Right cardiac atrium (tissue), 5 donors: ENCODE results near the gene GABARAPL1. TPM values are rescaled to one million over a fixed set of nuclear protein-coding genes. Genes with fewer than 3 reads are reported as not detected.
"Not testable (repeated sequence)": the region's sequence is repeated elsewhere in the genome, so short reads cannot be mapped to it uniquely, and the experiment has no call there.

Source experiments
- ATAC-seq, 2 donors: fragments of 200-7000 bp; cut with Tn5 transposase; one replicate each; pipeline versions ENCODE4 v1.8.0 to v1.9.1; 2020; ENCODE audit warnings: moderate library complexity in 2 of 2, mild to moderate bottlenecking in 1 of 2
- DNase-seq, 3 donors: peaks; one replicate each; pipeline ENCODE4 v3.0.0-alpha.2; 2020
- H3K27ac ChIP-seq: one replicate; pipeline ENCODE4 v1.5.1; 2013; ENCODE audit warnings: mild to moderate bottlenecking, low read length, control low read depth, moderate library complexity
- H3K27me3 ChIP-seq: one replicate; pipeline ENCODE4 v1.6.1; 2013; ENCODE audit not compliant: control insufficient read depth, insufficient read depth
- H3K4me1 ChIP-seq: one replicate; pipeline ENCODE4 v1.6.1; 2013; ENCODE audit warnings: low read length; ENCODE audit not compliant: control insufficient read depth, insufficient read depth
- H3K4me3 ChIP-seq: one replicate; pipeline ENCODE4 v1.5.1; 2013; ENCODE audit warnings: low read length, control low read depth
- H3K9me3 ChIP-seq: one replicate; pipeline ENCODE4 v1.6.1; 2013; ENCODE audit warnings: low read length; ENCODE audit not compliant: control insufficient read depth
- WGBS: extraction: QIAGEN DNeasy Blood & Tissue Kit; methylation state at CpG from one replicate; pipeline ENCODE4 v1.1.7; 2013; 5-methylcytosine and 5-hydroxymethylcytosine counted together
- intact Hi-C, 4 donors: fragments of 100-400 bp; cut with DNase I; formaldehyde crosslinking; loops; one replicate each; pipeline versions ENCODE4 v1.11.0 to v1.14.0; 2022 to 2023
- polyA plus RNA-seq: library from polyadenylated mRNA; stranded (reverse); fragments of 200-250 nt; gene quantifications from one replicate; pipeline ENCODE4 v1.2.3, GENCODE V29; 2013
- total RNA-seq, 4 donors: library from RNA; stranded (reverse); fragmentation: NEBNext Ultra II Directional; extraction: Animal tissue kit (Norgen Biotek cat#: 25700); gene quantifications; one replicate each; pipeline ENCODE4 v1.2.1, GENCODE V29; 2021
- donor health status: healthy with polysubstance abuse.
- donor health status: DM: no; HTN: yes; CAD: no.
- donor health status: DM: no; HTN: no; CAD: no.
- donor health status: DM: no; HTN: yes; CAD: no; lungs with severe emphysema.
- donor health status: DM: yes; HTN: yes; CAD: no.

Gene GABARAPL1
- total and polyA plus RNA-seq, 5 donors = 208 to 302 (median 260) TPM

GRCh38 chr12:10179776-10180181, 32.9 kb upstream of the GABARAPL1 start:
- no peak for ATAC-seq
- H3K27me3 ChIP-seq = no peaks in the 10 kb centered on the region

GRCh38 chr12:10182354-10183049, 30.2 kb upstream of the GABARAPL1 start:
- no peak for DNase-seq
- H3K27me3 ChIP-seq = no peaks in the 10 kb centered on the region
- no peak for ATAC-seq
- no peaks in the 10 kb centered on the region for H3K9me3 ChIP-seq
- intact Hi-C loops = no loop called here
- no peaks in the 10 kb centered on the region for H3K4me1 ChIP-seq
- WGBS = 47% methylated on average over 5 of the region's 5 CpGs
- H3K4me3 ChIP-seq = no peak overlapping the region
- no peak overlapping the region for H3K27ac ChIP-seq

More at GRCh38 chr12:10179776-10180181, 32.9 kb upstream of the GABARAPL1 start:
- no peak overlapping the region for H3K27ac ChIP-seq
- intact Hi-C loops = no loop called here
- no peaks in the 10 kb centered on the region for H3K4me1 ChIP-seq
- no peak overlapping the region for H3K4me3 ChIP-seq
- WGBS = 56% methylated on average over 5 of the region's 5 CpGs
- DNase-seq = no peak
- H3K9me3 ChIP-seq = no peaks in the 10 kb centered on the region

- H3K4me3 ChIP-seq = no peak overlapping the region
- DNase-seq (no peak), ATAC-seq (no peak)
- intact Hi-C loops = no loop called here
- no peaks in the 10 kb centered on the region for H3K27me3 ChIP-seq
- WGBS = 52% methylated on average over 7 of the region's 7 CpGs
- H3K4me1 ChIP-seq = no peaks in the 10 kb centered on the region
- H3K9me3 ChIP-seq = no peaks in the 10 kb centered on the region
- no peak overlapping the region for H3K27ac ChIP-seq
These were observed 28.3 kb upstream of the GABARAPL1 start for GRCh38 chr12:10184261-10184843.

- Histone ChIP-seq H3K27ac (no peak overlapping the region), H3K27me3 (no peaks in the 10 kb centered on the region), H3K4me1 (no peaks in the 10 kb centered on the region), H3K4me3 (no peak overlapping the region), H3K9me3 (no peaks in the 10 kb centered on the region)
- intact Hi-C loops = no loop called here
- 60% methylated on average over 11 of the region's 11 CpGs for WGBS
- no peak for ATAC-seq
- DNase-seq = peak; percentile 34 to 68 (median 60)
These were observed 26.4 kb upstream of the GABARAPL1 start for GRCh38 chr12:10186299-10186698.

GRCh38 chr12:10186958-10187357, 25.7 kb upstream of the GABARAPL1 start:
- intact Hi-C loops, H3K4me1 ChIP-seq, H3K9me3 ChIP-seq, H3K4me3 ChIP-seq, ATAC-seq, DNase-seq, H3K27me3 ChIP-seq, H3K27ac ChIP-seq: not testable (repeated sequence)
- WGBS = 85% methylated on average over 6 of the region's 6 CpGs

- Histone ChIP-seq H3K27ac (no peak overlapping the region), H3K9me3 (no peaks in the 10 kb centered on the region), H3K27me3 (no peaks in the 10 kb centered on the region), H3K4me3 (no peak overlapping the region), H3K4me1 (no peaks in the 10 kb centered on the region)
- ATAC-seq (peak; percentile 67 to 77), DNase-seq (peak; percentile 30 to 80 (median 74))
- intact Hi-C loops = loop anchor here in 3 of 4 donors (2.0 to 5.0 kb wide), 2 partner anchors 32 to 37 kb away; no protein-coding TSS in a partner anchor
- WGBS = 41% methylated on average over 5 of the region's 5 CpGs
These were observed 23.0 kb upstream of the GABARAPL1 start for GRCh38 chr12:10189653-10190052.

GRCh38 chr12:10190558-10191388, 21.9 kb upstream of the GABARAPL1 start:
- H3K9me3 ChIP-seq = no peaks in the 10 kb centered on the region
- H3K27ac ChIP-seq = no peak overlapping the region
- no peaks in the 10 kb centered on the region for H3K27me3 ChIP-seq
- intact Hi-C loops = loop anchor here in 3 of 4 donors (2.0 to 5.0 kb wide), 2 partner anchors 33 to 38 kb away; no protein-coding TSS in a partner anchor
- WGBS = 46% methylated on average over 13 of the region's 13 CpGs
- H3K4me3 ChIP-seq = no peak overlapping the region
- DNase-seq (peak; percentile 54 to 72 (median 61)), ATAC-seq (peak; percentile 97)
- H3K4me1 ChIP-seq = no peaks in the 10 kb centered on the region

GRCh38 chr12:10191865-10192264, 20.8 kb upstream of the GABARAPL1 start:
- ATAC-seq (peak in 1 of 2 donors; percentile 25), DNase-seq (no peak)
- Histone ChIP-seq H3K27ac (no peak overlapping the region), H3K4me1 (no peaks in the 10 kb centered on the region), H3K4me3 (no peak overlapping the region), H3K27me3 (no peaks in the 10 kb centered on the region), H3K9me3 (no peaks in the 10 kb centered on the region)
- WGBS = 27% methylated on average over 2 of the region's 2 CpGs
- intact Hi-C loops = loop anchor here in 3 of 4 donors (2.0 to 5.0 kb wide), 2 partner anchors 35 to 39 kb away; no protein-coding TSS in a partner anchor

GRCh38 chr12:10194160-10194670, 18.5 kb upstream of the GABARAPL1 start:
- DNase-seq (no peak), ATAC-seq (no peak)
- intact Hi-C loops = loop anchor here in 1 of 4 donors (5.0 kb wide), 1 partner anchor 37 kb away; no protein-coding TSS in a partner anchor

GRCh38 chr12:10196210-10196609, 16.5 kb upstream of the GABARAPL1 start:
- intact Hi-C loops = no loop called here
- ATAC-seq = no peak
- Histone ChIP-seq H3K27ac (no peak overlapping the region), H3K4me1 (no peaks in the 10 kb centered on the region), H3K27me3 (no peaks in the 10 kb centered on the region), H3K4me3 (no peak overlapping the region), H3K9me3 (no peaks in the 10 kb centered on the region)
- no peak for DNase-seq
- 79% methylated on average over 10 of the region's 10 CpGs for WGBS

More at GRCh38 chr12:10194160-10194670, 18.5 kb upstream of the GABARAPL1 start:
- Histone ChIP-seq H3K4me1 (no peaks in the 10 kb centered on the region), H3K9me3 (no peaks in the 10 kb centered on the region), H3K27me3 (no peaks in the 10 kb centered on the region), H3K27ac (no peak overlapping the region), H3K4me3 (no peak overlapping the region)
- WGBS = 91% methylated on average over 3 of the region's 3 CpGs
